ENCODE results near the gene SVIL. TPM values are rescaled to one million over a fixed set of nuclear protein-coding genes. Genes with fewer than 3 reads are reported as not detected.

The SVIL gene
- total and polyA plus RNA-seq, 2 of the 13 experiments (the other 11 are each of a cell fraction or from before 2014, with no cell fraction given) = 3.9 to 12.1 TPM

DNA sequence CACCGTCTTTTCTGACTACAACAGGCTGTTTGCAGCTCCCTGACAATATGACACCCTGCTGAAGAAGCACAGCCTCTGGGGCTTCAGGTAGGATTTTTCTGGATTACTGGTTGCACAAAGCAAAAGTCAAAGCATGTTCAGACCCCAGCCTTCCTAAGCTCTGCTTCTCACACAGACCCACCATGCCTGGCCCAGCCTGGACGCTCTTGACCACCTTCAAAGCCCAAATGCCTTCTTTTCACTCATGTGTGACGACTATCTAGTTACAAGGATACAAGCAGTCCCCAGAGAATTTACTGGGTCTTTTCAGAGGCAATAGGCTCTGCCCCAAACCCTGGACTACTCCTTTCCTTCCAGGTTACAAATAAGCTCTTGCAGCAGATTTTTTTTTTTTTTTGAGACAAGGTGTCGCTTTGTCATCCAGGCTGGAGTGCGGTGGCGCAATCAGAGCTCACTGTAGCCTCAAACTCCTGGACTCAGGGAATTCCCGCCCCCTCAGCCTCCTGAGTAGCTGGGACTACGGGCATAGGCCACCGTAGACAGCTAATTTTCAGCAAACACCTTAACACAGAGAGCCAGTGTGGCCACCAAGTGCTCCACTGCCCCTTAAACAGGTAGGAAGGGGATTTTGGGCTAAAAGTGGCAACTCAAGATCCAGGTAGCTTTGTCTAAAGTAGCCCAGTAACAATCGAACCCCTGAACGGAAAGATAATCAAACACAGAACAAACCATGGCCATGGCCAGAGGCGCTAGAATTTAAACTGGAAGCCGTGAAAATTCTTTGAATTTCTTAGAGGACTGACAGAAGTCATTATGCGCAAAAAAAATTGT, 16.2 kb downstream of the SVIL start (continued):
- TF ChIP-seq ZBTB20 (CRISPR knock-in tag; IDR thresholded peaks at IDR 0.05; ENCODE audit: borderline replicate concordance, low read depth) = peak; percentile 49; the same call in 1 of the 2 replicates
- TF ChIP-seq XBP1 (CRISPR knock-in tag; IDR thresholded peaks at IDR 0.05) = no peak
- TF ChIP-seq, protein P1, sequence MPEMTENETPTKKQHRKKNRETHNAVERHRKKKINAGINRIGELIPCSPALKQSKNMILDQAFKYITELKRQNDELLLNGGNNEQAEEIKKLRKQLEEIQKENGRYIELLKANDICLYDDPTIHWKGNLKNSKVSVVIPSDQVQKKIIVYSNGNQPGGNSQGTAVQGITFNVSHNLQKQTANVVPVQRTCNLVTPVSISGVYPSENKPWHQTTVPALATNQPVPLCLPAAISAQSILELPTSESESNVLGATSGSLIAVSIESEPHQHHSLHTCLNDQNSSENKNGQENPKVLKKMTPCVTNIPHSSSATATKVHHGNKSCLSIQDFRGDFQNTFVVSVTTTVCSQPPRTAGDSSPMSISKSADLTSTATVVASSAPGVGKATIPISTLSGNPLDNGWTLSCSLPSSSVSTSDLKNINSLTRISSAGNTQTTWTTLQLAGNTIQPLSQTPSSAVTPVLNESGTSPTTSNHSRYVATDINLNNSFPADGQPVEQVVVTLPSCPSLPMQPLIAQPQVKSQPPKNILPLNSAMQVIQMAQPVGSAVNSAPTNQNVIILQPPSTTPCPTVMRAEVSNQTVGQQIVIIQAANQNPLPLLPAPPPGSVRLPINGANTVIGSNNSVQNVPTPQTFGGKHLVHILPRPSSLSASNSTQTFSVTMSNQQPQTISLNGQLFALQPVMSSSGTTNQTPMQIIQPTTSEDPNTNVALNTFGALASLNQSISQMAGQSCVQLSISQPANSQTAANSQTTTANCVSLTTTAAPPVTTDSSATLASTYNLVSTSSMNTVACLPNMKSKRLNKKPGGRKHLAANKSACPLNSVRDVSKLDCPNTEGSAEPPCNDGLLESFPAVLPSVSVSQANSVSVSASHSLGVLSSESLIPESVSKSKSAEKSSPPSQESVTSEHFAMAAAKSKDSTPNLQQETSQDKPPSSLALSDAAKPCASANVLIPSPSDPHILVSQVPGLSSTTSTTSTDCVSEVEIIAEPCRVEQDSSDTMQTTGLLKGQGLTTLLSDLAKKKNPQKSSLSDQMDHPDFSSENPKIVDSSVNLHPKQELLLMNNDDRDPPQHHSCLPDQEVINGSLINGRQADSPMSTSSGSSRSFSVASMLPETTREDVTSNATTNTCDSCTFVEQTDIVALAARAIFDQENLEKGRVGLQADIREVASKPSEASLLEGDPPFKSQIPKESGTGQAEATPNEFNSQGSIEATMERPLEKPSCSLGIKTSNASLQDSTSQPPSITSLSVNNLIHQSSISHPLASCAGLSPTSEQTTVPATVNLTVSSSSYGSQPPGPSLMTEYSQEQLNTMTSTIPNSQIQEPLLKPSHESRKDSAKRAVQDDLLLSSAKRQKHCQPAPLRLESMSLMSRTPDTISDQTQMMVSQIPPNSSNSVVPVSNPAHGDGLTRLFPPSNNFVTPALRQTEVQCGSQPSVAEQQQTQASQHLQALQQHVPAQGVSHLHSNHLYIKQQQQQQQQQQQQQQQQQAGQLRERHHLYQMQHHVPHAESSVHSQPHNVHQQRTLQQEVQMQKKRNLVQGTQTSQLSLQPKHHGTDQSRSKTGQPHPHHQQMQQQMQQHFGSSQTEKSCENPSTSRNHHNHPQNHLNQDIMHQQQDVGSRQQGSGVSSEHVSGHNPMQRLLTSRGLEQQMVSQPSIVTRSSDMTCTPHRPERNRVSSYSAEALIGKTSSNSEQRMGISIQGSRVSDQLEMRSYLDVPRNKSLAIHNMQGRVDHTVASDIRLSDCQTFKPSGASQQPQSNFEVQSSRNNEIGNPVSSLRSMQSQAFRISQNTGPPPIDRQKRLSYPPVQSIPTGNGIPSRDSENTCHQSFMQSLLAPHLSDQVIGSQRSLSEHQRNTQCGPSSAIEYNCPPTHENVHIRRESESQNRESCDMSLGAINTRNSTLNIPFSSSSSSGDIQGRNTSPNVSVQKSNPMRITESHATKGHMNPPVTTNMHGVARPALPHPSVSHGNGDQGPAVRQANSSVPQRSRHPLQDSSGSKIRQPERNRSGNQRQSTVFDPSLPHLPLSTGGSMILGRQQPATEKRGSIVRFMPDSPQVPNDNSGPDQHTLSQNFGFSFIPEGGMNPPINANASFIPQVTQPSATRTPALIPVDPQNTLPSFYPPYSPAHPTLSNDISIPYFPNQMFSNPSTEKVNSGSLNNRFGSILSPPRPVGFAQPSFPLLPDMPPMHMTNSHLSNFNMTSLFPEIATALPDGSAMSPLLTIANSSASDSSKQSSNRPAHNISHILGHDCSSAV (CRISPR knock-in tag; IDR thresholded peaks at IDR 0.05; ENCODE audit: borderline replicate concordance) = no peak
- no peak for TF ChIP-seq ZNF781 (CRISPR knock-in tag; IDR thresholded peaks at IDR 0.05; ENCODE audit: borderline replicate concordance, not compliant biosample characterization)
- TF ChIP-seq LCORL (IDR thresholded peaks at IDR 0.05) = no peak
- peak; percentile 68 for TF ChIP-seq LCORL (CRISPR knock-in tag; IDR thresholded peaks at IDR 0.05)
- TF ChIP-seq ZNF350 (CRISPR knock-in tag; IDR thresholded peaks at IDR 0.05; ENCODE audit: borderline replicate concordance, low read depth) = peak; percentile 76
- TF ChIP-seq MXI1 (IDR thresholded peaks at IDR 0.05; ENCODE audit: borderline replicate concordance, low read depth, low read length) = no peak
- no peak for TF ChIP-seq ZFP1 (CRISPR knock-in tag; IDR thresholded peaks at IDR 0.05)
- no peak for TF ChIP-seq MAZ (IDR thresholded peaks at IDR 0.05; ENCODE audit: borderline replicate concordance, low read depth, low read length)
- no peak for TF ChIP-seq MAZ (CRISPR knock-in tag; IDR thresholded peaks at IDR 0.05; ENCODE audit: low read depth)
- TF ChIP-seq ZNF317 (CRISPR knock-in tag; IDR thresholded peaks at IDR 0.05) = no peak
- TF ChIP-seq PHF8 (CRISPR knock-in tag; IDR thresholded peaks at IDR 0.05) = peak; percentile 42; the same call in 1 of the 2 replicates
- TF ChIP-seq ZNF335 (CRISPR knock-in tag; IDR thresholded peaks at IDR 0.05) = no peak
- TF ChIP-seq RELA (CRISPR knock-in tag; IDR thresholded peaks at IDR 0.05) = no peak
- TF ChIP-seq HOXA3 (CRISPR knock-in tag; IDR thresholded peaks at IDR 0.05) = peak; percentile 54; the same call in 1 of the 2 replicates
- TF ChIP-seq ETV5 (CRISPR knock-in tag; IDR thresholded peaks at IDR 0.05; ENCODE audit: borderline replicate concordance) = no peak
- TF ChIP-seq, protein P2, sequence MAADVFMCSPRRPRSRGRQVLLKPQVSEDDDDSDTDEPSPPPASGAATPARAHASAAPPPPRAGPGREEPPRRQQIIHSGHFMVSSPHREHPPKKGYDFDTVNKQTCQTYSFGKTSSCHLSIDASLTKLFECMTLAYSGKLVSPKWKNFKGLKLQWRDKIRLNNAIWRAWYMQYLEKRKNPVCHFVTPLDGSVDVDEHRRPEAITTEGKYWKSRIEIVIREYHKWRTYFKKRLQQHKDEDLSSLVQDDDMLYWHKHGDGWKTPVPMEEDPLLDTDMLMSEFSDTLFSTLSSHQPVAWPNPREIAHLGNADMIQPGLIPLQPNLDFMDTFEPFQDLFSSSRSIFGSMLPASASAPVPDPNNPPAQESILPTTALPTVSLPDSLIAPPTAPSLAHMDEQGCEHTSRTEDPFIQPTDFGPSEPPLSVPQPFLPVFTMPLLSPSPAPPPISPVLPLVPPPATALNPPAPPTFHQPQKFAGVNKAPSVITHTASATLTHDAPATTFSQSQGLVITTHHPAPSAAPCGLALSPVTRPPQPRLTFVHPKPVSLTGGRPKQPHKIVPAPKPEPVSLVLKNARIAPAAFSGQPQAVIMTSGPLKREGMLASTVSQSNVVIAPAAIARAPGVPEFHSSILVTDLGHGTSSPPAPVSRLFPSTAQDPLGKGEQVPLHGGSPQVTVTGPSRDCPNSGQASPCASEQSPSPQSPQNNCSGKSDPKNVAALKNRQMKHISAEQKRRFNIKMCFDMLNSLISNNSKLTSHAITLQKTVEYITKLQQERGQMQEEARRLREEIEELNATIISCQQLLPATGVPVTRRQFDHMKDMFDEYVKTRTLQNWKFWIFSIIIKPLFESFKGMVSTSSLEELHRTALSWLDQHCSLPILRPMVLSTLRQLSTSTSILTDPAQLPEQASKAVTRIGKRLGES (CRISPR knock-in tag; IDR thresholded peaks at IDR 0.05; ENCODE audit: borderline replicate concordance) = no peak
- no peak for TF ChIP-seq KLF13 (CRISPR knock-in tag; IDR thresholded peaks at IDR 0.05)
